Endothelial cell (in vitro differentiated cells): ENCODE results near the gene RHCE. TPM values are rescaled to one million over a fixed set of nuclear protein-coding genes. Genes with fewer than 3 reads are reported as not detected.
A peak's percentile ranks its signal among the peaks of the same experiment; 100 is the strongest.
"Not testable (repeated sequence)": the region's sequence is repeated elsewhere in the genome, so short reads cannot be mapped to it uniquely, and the experiment has no call there.

Experiments used
- DNase-seq: peaks from one replicate; pipeline ENCODE4 v3.0.0; 2021; ENCODE audit warnings: low spot score
- H3K27ac Mint-ChIP-seq: one replicate; pipeline ENCODE4 v1.8.0; 2021; ENCODE audit warnings: mixed read lengths, inconsistent platforms; ENCODE audit not compliant: unreplicated experiment
- H3K27me3 Mint-ChIP-seq: one replicate; pipeline ENCODE4 v1.8.0; 2021; ENCODE audit warnings: mild to moderate bottlenecking, moderate library complexity, mixed read lengths, inconsistent platforms; ENCODE audit not compliant: unreplicated experiment
- H3K36me3 Mint-ChIP-seq: one replicate; pipeline ENCODE4 v1.8.0; 2021; ENCODE audit warnings: mild to moderate bottlenecking, low read depth, mixed read lengths, inconsistent platforms; ENCODE audit not compliant: unreplicated experiment
- H3K4me1 Mint-ChIP-seq: one replicate; pipeline ENCODE4 v1.8.0; 2021; ENCODE audit warnings: mild to moderate bottlenecking, mixed read lengths, inconsistent platforms; ENCODE audit not compliant: unreplicated experiment
- H3K4me3 Mint-ChIP-seq: one replicate; pipeline ENCODE4 v1.8.0; 2021; ENCODE audit warnings: mild to moderate bottlenecking, mixed read lengths, inconsistent platforms; ENCODE audit not compliant: unreplicated experiment
- H3K9me3 Mint-ChIP-seq: one replicate; pipeline ENCODE4 v1.8.0; 2021; ENCODE audit warnings: mixed read lengths, inconsistent platforms; ENCODE audit not compliant: unreplicated experiment
- total RNA-seq: library from RNA; stranded (reverse); fragmentation: NEBNext Ultra II Directional; extraction: Animal tissue kit (Norgen Biotek cat#: 25700); gene quantifications from one replicate; pipeline ENCODE4 v1.2.1, GENCODE V29; 2021; ENCODE audit not compliant: unreplicated experiment
- TF ChIP-seq, protein P1 (sequence below): fragments of 200-600 bp; sonication (generic); IDR thresholded peaks from one replicate; pipeline ENCODE4 v1.5.0; 2021; ENCODE audit warnings: antibody characterized with exemption; ENCODE audit not compliant: unreplicated experiment

RHCE gene
- total RNA-seq, 1 donor from 2014 or later, result 2.4 TPM

DNA sequence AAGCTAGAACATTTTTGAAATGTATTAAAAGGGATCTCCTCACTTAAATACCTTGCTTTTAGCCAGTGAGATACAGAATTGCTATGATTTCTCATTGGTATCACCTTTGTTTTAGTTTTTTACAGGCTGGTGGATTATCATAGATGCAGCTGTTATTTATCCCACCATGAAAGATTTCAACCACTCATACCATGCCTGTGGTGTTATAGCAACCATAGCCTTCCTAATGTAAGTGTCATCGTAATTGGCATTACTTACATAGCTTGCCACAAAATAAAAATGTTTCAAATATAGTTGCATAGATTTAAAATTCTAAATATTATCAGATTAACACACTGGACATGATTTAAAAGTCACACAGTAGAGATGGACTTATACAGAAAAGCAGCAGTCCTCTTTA is 77.8 kb downstream of the RHCE start:
- Mint-ChIP-seq H3K9me3 (no peaks in the 10 kb centered on the region), H3K4me1 (peaks cover 12% of the 10 kb centered on the region)

DNA sequence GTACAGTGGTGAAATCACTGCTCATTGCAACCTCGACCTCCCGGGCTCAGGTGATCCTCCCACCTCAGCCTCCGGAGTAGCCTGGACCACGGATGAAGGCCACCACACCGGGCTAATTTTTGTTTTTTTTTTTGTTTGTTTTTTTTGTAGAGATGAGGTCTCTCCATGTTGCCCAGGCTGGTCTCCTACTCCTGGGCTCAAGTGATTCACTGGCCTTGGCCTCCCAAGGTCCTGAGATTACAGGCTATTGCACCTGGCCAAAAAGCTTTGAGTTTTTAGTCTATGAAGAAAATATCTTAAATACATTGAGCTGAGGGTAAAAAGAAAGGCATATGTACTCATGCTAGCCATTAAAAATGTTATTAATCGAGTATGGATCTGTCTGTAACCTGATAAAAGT is 78.9 kb downstream of the RHCE start:
- DNase-seq, result no peak
- Mint-ChIP-seq H3K36me3 (peaks cover 9% of the 10 kb centered on the region), H3K27me3 (no peaks in the 10 kb centered on the region), H3K27ac (no peak overlapping the region), H3K9me3 (no peaks in the 10 kb centered on the region), H3K4me3 (no peak overlapping the region), H3K4me1 (peaks cover 15% of the 10 kb centered on the region)
- TF ChIP-seq, protein P1, sequence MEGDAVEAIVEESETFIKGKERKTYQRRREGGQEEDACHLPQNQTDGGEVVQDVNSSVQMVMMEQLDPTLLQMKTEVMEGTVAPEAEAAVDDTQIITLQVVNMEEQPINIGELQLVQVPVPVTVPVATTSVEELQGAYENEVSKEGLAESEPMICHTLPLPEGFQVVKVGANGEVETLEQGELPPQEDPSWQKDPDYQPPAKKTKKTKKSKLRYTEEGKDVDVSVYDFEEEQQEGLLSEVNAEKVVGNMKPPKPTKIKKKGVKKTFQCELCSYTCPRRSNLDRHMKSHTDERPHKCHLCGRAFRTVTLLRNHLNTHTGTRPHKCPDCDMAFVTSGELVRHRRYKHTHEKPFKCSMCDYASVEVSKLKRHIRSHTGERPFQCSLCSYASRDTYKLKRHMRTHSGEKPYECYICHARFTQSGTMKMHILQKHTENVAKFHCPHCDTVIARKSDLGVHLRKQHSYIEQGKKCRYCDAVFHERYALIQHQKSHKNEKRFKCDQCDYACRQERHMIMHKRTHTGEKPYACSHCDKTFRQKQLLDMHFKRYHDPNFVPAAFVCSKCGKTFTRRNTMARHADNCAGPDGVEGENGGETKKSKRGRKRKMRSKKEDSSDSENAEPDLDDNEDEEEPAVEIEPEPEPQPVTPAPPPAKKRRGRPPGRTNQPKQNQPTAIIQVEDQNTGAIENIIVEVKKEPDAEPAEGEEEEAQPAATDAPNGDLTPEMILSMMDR, result no peak

More for the DNA sequence above, 77.8 kb downstream of the RHCE start:
- TF ChIP-seq, protein P1, result no peak
- Mint-ChIP-seq H3K27me3 (no peaks in the 10 kb centered on the region), H3K36me3 (peaks cover 13% of the 10 kb centered on the region), H3K4me3 (no peak overlapping the region), H3K27ac (no peak overlapping the region)
- no peak for DNase-seq

DNA sequence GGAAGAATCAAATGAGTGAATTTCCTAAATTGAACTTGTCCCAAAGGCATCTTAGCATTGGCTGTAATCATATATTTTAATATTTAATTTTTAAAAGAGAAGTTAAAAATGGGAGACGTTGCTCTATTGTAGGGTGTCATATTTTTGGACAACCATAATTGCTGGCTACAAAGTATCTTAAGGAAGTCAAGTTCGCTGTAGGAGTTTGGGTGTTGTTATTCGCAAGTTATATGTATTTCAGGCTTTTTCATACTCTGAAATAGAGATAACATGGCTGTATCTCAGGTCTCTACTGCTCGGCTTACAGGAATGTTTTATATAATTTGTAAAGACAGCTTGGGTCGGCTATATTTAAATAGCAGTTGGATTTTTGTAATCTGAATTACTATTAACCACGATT is 81.6 kb downstream of the RHCE start:
- no peak for DNase-seq
- TF ChIP-seq, protein P1, result no peak
- H3K27ac Mint-ChIP-seq, result peak overlapping the region; percentile 12
- peaks cover 9% of the 10 kb centered on the region for H3K36me3 Mint-ChIP-seq
- no peaks in the 10 kb centered on the region for H3K9me3 Mint-ChIP-seq
- peak overlapping the region; percentile 90 for H3K4me3 Mint-ChIP-seq
- H3K27me3 Mint-ChIP-seq, result no peaks in the 10 kb centered on the region
- H3K4me1 Mint-ChIP-seq, result peaks cover 20% of the 10 kb centered on the region

DNA sequence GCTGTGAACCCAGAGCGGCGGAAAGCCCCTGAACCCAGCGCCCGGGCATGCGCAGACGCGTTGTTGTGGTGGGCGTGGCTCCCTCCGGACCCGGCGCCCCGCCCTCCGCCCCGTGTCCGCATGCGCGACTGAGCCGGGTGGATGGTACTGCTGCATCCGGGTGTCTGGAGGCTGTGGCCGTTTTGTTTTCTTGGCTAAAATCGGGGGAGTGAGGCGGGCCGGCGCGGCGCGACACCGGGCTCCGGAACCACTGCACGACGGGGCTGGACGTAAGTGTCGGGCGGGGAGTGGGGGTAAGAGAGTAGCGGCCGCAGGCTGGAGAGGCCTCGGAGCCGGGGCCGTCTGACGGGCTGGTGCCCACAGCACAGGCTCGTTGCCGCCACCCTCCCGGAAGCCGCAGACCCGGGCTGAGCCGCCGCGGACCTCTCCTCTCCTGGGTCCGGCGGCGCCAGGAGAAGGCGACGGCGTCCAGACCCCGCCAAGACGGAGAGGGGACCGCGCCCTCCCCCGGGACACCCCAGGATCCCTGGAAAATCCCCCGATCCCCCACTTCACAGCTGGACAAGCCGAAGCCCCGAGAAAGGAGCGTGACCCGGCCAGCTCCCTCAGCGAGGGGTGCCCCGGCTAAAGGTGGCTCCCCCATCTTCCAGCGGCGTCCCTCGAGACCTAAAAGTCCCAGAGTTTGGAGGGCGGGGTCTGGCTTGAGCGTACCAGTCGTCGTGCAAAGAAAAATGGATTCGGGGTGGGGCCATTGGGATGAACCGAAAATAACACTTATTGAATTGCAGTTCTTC is 82.2 kb downstream of the RHCE start, which contains the start of gene TMEM50A:
Gene TMEM50A, plus strand, starts transcription at position 147 of the 794 bp plus-strand sequence. CDS start 2,153 bp downstream, outside the sequence.
- H3K9me3 Mint-ChIP-seq, result no peaks in the 10 kb centered on the region
- peak within 1 kb of the TSS; percentile 81 for H3K27ac Mint-ChIP-seq
- no peaks in the 10 kb centered on the region for H3K27me3 Mint-ChIP-seq
- peaks cover 20% of the 10 kb centered on the region for H3K4me1 Mint-ChIP-seq
- H3K36me3 Mint-ChIP-seq, result peaks cover 3% of the 10 kb centered on the region
- TF ChIP-seq, protein P1, result no peak
- peak within 1 kb of the TSS; percentile 96 for H3K4me3 Mint-ChIP-seq
- DNase-seq, result peak; percentile 90

DNA sequence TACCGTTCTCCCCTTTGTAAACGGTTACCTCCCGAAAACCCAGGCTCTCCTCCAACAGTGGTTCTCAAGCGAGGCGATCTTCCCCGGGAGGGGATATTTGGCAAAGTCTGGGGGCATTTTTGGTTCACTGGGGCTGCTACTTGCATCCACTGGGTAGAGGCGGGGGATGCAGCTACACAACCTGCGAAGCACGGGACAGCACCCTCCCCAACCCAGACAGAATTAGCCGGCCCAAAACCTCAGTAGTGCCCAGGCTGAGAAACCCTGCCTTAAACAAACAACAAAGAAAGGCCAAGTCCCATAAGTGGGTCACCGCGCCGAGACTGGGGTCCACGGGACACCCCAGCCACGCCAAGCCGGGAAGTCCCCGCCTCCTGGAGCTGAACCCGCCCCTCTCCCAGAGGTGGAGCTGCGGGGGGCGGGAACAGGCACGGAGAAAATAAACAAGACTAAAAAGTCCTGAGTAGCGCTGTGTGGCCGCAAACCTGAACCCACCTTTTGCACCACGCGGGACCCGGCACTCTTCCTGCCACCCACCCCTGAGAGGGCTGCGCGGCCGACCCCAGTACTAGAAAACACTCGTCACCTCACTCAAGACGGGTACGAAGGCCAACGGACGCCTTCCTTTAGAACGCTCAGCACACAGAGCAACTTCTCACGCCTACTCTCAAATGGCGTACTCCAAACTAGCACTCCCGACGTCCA is 83.0 kb downstream of the RHCE start:
- not testable (repeated sequence) for H3K27ac Mint-ChIP-seq, H3K4me3 Mint-ChIP-seq, H3K36me3 Mint-ChIP-seq, H3K9me3 Mint-ChIP-seq, H3K27me3 Mint-ChIP-seq
- H3K4me1 Mint-ChIP-seq, result peaks cover 20% of the 10 kb centered on the region
- DNase-seq, result peak; percentile 9

DNA sequence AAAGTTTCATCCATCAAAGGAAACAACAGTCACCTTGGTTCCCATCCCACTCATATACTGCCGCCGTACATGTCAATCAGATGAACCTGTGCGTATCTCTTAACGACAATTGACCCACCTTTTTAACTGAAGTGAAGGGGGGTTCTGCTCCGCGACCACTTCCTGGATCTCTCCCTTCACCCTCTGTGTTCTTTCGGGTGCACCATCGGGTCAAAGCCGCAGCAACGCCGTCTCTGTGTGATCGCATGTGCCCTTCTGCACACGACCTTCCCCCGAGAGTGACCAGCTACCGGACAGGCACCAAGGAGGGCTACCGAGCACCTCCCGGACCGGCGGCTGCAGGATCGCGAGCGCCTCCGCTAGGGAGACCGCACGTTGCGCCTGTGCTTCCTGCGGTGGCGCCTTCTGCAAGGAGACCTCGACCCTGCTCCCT is 83.7 kb downstream of the RHCE start:
- H3K27ac Mint-ChIP-seq, H3K36me3 Mint-ChIP-seq, H3K27me3 Mint-ChIP-seq, H3K9me3 Mint-ChIP-seq: not testable (repeated sequence)
- peak overlapping the region; percentile 96 for H3K4me3 Mint-ChIP-seq
- peaks cover 20% of the 10 kb centered on the region for H3K4me1 Mint-ChIP-seq
- peak; percentile 46 for DNase-seq

DNA sequence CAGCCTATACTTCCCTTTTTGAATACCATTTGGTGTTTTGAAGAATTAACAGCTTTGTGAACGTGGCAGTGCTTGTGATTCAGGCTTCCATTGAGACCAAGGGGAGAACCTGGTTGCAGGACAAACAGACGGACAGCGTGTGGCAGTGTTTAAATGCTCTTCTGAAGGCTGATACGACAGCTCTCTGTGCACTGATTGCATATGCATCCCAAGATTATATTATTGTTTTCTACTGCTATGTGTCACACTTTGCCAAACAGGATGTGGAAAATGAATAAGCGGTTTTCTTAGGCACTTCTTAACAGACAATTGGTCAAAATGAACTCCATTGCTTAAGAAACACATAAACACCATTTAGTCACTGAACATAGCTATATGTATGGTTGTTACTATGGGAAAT is 90.7 kb downstream of the RHCE start:
- H3K36me3 Mint-ChIP-seq, H3K27ac Mint-ChIP-seq, H3K4me1 Mint-ChIP-seq, DNase-seq, H3K4me3 Mint-ChIP-seq, H3K9me3 Mint-ChIP-seq, H3K27me3 Mint-ChIP-seq: not testable (repeated sequence)

DNA sequence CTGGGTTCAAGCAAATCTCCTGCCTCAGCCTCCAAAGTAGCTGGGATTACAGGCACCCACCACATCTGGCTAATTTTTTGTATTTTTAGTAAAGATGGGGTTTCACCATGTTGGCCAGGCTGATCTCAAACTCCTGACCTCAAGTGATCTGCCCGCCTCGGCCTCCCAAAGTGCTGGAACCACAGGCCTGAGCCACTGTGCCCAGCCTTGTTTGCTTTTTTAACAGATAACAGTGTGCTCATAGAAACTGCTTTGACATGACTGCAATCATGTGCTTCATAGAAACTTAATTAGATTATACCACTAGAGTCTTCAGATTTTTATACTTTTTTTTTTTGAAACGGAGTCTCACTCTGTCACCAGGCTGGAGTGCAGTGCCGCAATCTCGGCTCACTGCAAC is 91.3 kb downstream of the RHCE start:
- not testable (repeated sequence) for H3K27ac Mint-ChIP-seq, H3K4me1 Mint-ChIP-seq, H3K4me3 Mint-ChIP-seq, H3K9me3 Mint-ChIP-seq, H3K36me3 Mint-ChIP-seq, H3K27me3 Mint-ChIP-seq, DNase-seq
